ENCODE data around the gene GRK4. TPM values are rescaled to one million over a fixed set of nuclear protein-coding genes. Genes with fewer than 3 reads are reported as not detected.

Gene GRK4
- total and polyA plus RNA-seq, 2 of the 4 experiments (the other 2 are of a cell fraction) = 1.6 to 2.2 TPM

- no peak overlapping the region for H4K8ac ChIP-seq (ENCODE audit: low read depth in 2 of 2, low read length in 2 of 2)
- no peak overlapping the region for H2BK120ac ChIP-seq (ENCODE audit: low read depth, low read length)
- no peak overlapping the region for H3K23ac ChIP-seq (ENCODE audit: low read depth, low read length)
- H4K20me1 ChIP-seq (ENCODE audit: insufficient read depth, low read length) = peaks cover 33% of the 10 kb centered on the region
- ATAC-seq (ENCODE audit: low read depth) = no peak
- H3K18ac ChIP-seq (ENCODE audit: low read depth, low read length) = no peak overlapping the region
- no peak overlapping the region for H2AK5ac ChIP-seq (ENCODE audit: low read depth, low read length)
- DNase-seq = no peak
- TF ChIP-seq MAFK (IDR thresholded peaks at IDR 0.05; ENCODE audit: low read depth, low read length) (no peak), MXI1 (IDR thresholded peaks at IDR 0.05; ENCODE audit: borderline replicate concordance, low read depth, low read length) (no peak)
- H3K56ac ChIP-seq (ENCODE audit: extremely low read depth, insufficient read depth, low read length) = no peak overlapping the region
- H3K9me1 ChIP-seq (ENCODE audit: insufficient read depth, low read length) = peaks cover 4% of the 10 kb centered on the region; the same call in 1 of the 2 replicates
- H3K27me3 ChIP-seq (ENCODE audit: control insufficient read depth, insufficient read depth, low read length) = no peaks in the 10 kb centered on the region
- in situ Hi-C loops (cut with MboI; ENCODE audit: low sequenced_read_pairs) = no loop called here
- H3K9me3 ChIP-seq (ENCODE audit: control insufficient read depth, insufficient read depth, low read length) = no peaks in the 10 kb centered on the region
- H3K4me2 ChIP-seq (ENCODE audit: low read depth, low read length) = no peak overlapping the region
- H4K91ac ChIP-seq (ENCODE audit: insufficient read depth, low read depth, low read length) = no peak overlapping the region
- no peak overlapping the region for H2BK5ac ChIP-seq (ENCODE audit: low read depth, low read length, poor library complexity, severe bottlenecking)
- peaks cover 9 to 45% of the 10 kb centered on the region in 2 experiments; a peak in 3 of 4 replicates for H3K79me1 ChIP-seq (ENCODE audit: low read depth in 1 of 2, low read length in 2 of 2)
- H3K4me1 ChIP-seq (ENCODE audit: control insufficient read depth, insufficient read depth, low read length) = no peaks in the 10 kb centered on the region
- H3K9ac ChIP-seq (ENCODE audit: low read depth, low read length) = no peak overlapping the region
- BruUV-seq (replicated peaks) = no TSS peak
- H2AK9ac ChIP-seq (replicated peaks; ENCODE audit: low read depth, low read length, poor library complexity) = no peak overlapping the region
- H2BK15ac ChIP-seq (ENCODE audit: low read depth, low read length) = no peak overlapping the region
- no peak overlapping the region for H3K4ac ChIP-seq (ENCODE audit: low read depth, low read length)
- no peak overlapping the region for H3K14ac ChIP-seq (replicated peaks; ENCODE audit: low read depth, low read length)
- peaks cover 79% of the 10 kb centered on the region for H3K36me3 ChIP-seq (ENCODE audit: control insufficient read depth, insufficient read depth, low read length)
- no peak overlapping the region for H4K5ac ChIP-seq (ENCODE audit: low read depth, low read length)
- no peak overlapping the region for H2AFZ ChIP-seq (replicated peaks; ENCODE audit: low read length, poor library complexity)
- intact Hi-C loops (cut with micrococcal nuclease) = no loop called here
- no peak overlapping the region for H2BK20ac ChIP-seq (ENCODE audit: low read depth, low read length)
- ChIA-PET POLR2A (ENCODE audit: unreplicated experiment) (interaction anchor here (0.6 kb wide), 1 partner anchor 22 kb away, joined by 5 read pairs; no protein-coding TSS in a partner anchor), CTCF (interaction anchor here (0.6 kb wide), 1 partner anchor 506 kb away, joined by 3 read pairs; no protein-coding TSS in a partner anchor)
- no peak overlapping the region for H3K27ac ChIP-seq (ENCODE audit: insufficient read depth, low read length)
- 98% methylated on average over 6 of the region's 31 CpGs; no CpG with 5 or more reads in 1 of the 2 experiments for WGBS, 2 experiments (ENCODE audit: extremely low coverage in 2 of 2, insufficient read length in 1 of 2)
- dilution Hi-C loops (cut with HindIII; ENCODE audit: low sequenced_read_pairs, unreplicated experiment) = no loop called here
- no peak overlapping the region for H3K4me3 ChIP-seq (ENCODE audit: insufficient read depth, low read depth, low read length)
These were observed 20.6 kb upstream of the GRK4 start for GRCh38 chr4:2942532-2943363.
